Pancreas (tissue), 10 donors: ENCODE data around the gene GPR152. TPM values are rescaled to one million over a fixed set of nuclear protein-coding genes. Genes with fewer than 3 reads are reported as not detected.

Experiments used
- ATAC-seq, 4 donors: fragments of 200-7000 bp; cut with Tn5 transposase; one replicate each; pipeline versions ENCODE4 v1.8.0 to v1.9.1; 2020; ENCODE audit warnings: mild to moderate bottlenecking in 4 of 4, moderate library complexity in 4 of 4
- DNase-seq, 6 donors: peaks; one replicate each; pipeline ENCODE4 v3.0.0-alpha.2; 2020
- FAIRE-seq: peaks from 2 replicates; lab custom pipeline; 2012; peaks lifted over from hg19 to GRCh38; lab: Jason Lieb, UNC
- H3K27ac ChIP-seq, 4 donors: fragments of 200-600 bp; sonication (generic); 1 replicate in 3 of 4; 2 replicates in 1 of 4; pipeline versions ENCODE4 v1.5.0 to v1.8.0; 2020
- H3K27me3 ChIP-seq, 4 donors: fragments of 200-600 bp; one replicate each; pipeline ENCODE4 v1.8.0; 2021
- H3K36me3 ChIP-seq, 3 donors: fragments of 200-600 bp; sonication (generic) in 1 of 3; one replicate each; pipeline versions ENCODE4 v1.5.0 to v1.8.0; 2020 to 2021
- H3K4me1 ChIP-seq, 3 donors: fragments of 200-600 bp; one replicate each; pipeline ENCODE4 v1.8.0; 2021
- H3K4me3 ChIP-seq, 4 donors: fragments of 200-600 bp; sonication (generic) in 2 of 4; one replicate each; pipeline versions ENCODE4 v1.5.0 to v1.8.0; 2020 to 2021
- H3K9me3 ChIP-seq, 4 donors: fragments of 200-600 bp; one replicate each; pipeline ENCODE4 v1.8.0; 2021
- WGBS, 2 donors: extraction: QIAGEN DNeasy Blood & Tissue Kit; methylation state at CpG; one replicate each; pipeline ENCODE4 v1.1.7; 2013; 5-methylcytosine and 5-hydroxymethylcytosine counted together
- intact Hi-C, 3 donors: fragments of 100-400 bp; cut with DNase I; formaldehyde crosslinking; loops; one replicate each; pipeline versions ENCODE4 v1.11.1 to v1.14.2; 2022
- polyA plus RNA-seq, 2 donors: library from polyadenylated mRNA; stranded (reverse); fragments of 200-250 nt; gene quantifications; one replicate each; pipeline ENCODE4 v1.2.3, GENCODE V29; 2013
- total RNA-seq, 6 donors: library from RNA; stranded (reverse); fragmentation: NEBNext Ultra II Directional in 4 of 6; extraction: Animal tissue kit (Norgen Biotek cat#: 25700) in 4 of 6; gene quantifications; one replicate each; pipeline versions ENCODE4 v1.2.1 to v1.2.4, GENCODE V29; 2021 to 2023
- TF ChIP-seq, protein P1 (sequence below), 4 donors: fragments of 200-600 bp; sonication (generic) in 3 of 4; IDR thresholded peaks; one replicate each; pipeline versions ENCODE4 v1.5.0 to v1.8.0; 2021; ENCODE audit warnings: antibody characterized with exemption in 4 of 4
- donor health status: healthy with polysubstance abuse.
- donor health status: DM: no; HTN: no; CAD: no; lungs with moderate emphysema.
- donor health status: DM: no; HTN: no; CAD: no.
- donor health status: control.
- donor health status: control.
- donor health status: Bipolar disorder and iron deficiency.
- donor health status: DM: yes; HTN: yes; CAD: no.
- donor health status: DM: no; HTN: no; CAD: no.
- donor health status: DM: no; HTN: no; CAD: no.
- donor health status: DM: yes; HTN: yes; CAD: no.

Gene GPR152
- total and polyA plus RNA-seq, 8 donors, result not detected

DNA sequence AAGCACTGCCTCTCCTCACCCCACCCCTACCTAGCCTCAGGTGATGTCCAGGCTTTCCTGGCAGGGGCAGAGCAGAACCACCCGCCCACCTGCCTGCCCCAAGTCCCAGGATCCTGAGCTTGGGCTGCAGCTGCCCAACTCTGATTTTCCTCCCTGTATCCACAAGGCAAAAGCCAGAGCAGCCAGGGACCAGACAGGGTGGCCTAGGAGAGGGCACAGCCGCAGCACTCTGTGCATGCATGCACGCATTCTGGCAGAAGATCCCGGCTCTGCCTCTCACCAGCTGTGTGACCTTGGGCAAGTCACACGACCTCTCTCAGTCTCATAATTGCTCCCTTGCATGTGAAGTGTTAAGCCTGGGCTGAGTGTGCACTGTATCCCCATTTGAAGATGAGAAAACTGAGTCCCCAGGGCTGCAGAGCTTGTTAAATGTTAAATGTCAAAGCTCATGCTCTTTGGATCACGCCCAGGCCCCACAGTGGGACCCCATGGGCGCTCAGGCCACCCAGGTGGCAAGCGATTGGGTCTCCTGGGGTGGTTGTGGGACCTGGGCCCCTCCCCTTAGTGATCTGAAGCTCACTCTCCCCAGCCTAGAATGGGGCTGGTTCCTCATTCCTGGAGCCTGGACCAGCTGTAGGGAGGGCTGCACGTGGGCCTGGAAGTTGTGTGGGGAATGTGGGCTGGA lies 39.9 kb downstream of the GPR152 start:
- Histone ChIP-seq H3K4me1 (peaks cover 0 to 2% (median 0%) of the 10 kb centered on the region in 3 donors), H3K36me3 (no peaks in the 10 kb centered on the region), H3K27ac (no peak overlapping the region), H3K4me3 (no peak overlapping the region), H3K27me3 (no peaks in the 10 kb centered on the region), H3K9me3 (no peaks in the 10 kb centered on the region)
- ATAC-seq (no peak), FAIRE-seq (no peak), DNase-seq (peak in 1 of 6 donors; percentile 68)
- intact Hi-C loops, result loop anchor here in 1 of 3 donors (10.0 kb wide), 1 partner anchor 92 kb away; the partner anchor contains the start of genes CDK2AP2 and PITPNM1
- TF ChIP-seq, protein P1, sequence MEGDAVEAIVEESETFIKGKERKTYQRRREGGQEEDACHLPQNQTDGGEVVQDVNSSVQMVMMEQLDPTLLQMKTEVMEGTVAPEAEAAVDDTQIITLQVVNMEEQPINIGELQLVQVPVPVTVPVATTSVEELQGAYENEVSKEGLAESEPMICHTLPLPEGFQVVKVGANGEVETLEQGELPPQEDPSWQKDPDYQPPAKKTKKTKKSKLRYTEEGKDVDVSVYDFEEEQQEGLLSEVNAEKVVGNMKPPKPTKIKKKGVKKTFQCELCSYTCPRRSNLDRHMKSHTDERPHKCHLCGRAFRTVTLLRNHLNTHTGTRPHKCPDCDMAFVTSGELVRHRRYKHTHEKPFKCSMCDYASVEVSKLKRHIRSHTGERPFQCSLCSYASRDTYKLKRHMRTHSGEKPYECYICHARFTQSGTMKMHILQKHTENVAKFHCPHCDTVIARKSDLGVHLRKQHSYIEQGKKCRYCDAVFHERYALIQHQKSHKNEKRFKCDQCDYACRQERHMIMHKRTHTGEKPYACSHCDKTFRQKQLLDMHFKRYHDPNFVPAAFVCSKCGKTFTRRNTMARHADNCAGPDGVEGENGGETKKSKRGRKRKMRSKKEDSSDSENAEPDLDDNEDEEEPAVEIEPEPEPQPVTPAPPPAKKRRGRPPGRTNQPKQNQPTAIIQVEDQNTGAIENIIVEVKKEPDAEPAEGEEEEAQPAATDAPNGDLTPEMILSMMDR (IDR thresholded peaks at IDR 0.05), result no peak
- 33 to 43% methylated on average over 9 of the region's 9 CpGs for WGBS, 2 donors

DNA sequence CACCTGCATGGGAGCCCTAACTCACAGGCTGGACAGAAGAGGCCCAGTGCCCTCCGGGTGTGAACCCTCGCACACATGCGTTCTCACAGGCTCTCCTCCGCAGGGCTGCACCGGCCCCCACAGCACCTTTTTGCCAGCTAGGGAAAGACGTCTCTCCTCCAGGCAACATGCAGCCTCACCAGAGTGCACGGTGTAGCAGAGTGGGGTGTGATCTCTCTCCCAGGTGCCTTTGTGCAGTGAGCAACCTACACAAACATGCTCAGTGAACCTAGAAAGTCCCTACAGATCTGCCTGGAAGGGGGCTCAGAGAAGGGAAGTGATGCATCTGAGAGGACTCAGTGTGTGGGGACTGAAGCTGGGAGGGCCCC lies 40.8 kb downstream of the GPR152 start:
- Histone ChIP-seq H3K4me3 (no peak overlapping the region), H3K27ac (no peak overlapping the region), H3K9me3 (no peaks in the 10 kb centered on the region), H3K4me1 (peaks cover 0 to 2% (median 0%) of the 10 kb centered on the region in 3 donors), H3K27me3 (no peaks in the 10 kb centered on the region), H3K36me3 (no peaks in the 10 kb centered on the region)
- intact Hi-C loops, result loop anchor here in 1 of 3 donors (10.0 kb wide), 1 partner anchor 93 kb away; the partner anchor contains the start of genes CDK2AP2 and PITPNM1
- 40 to 42% methylated on average over 7 of the region's 7 CpGs for WGBS, 2 donors
- TF ChIP-seq, protein P1 (IDR thresholded peaks at IDR 0.05), result no peak
- no peak for ATAC-seq
- no peak for FAIRE-seq
- peak in 1 of 6 donors; percentile 49 for DNase-seq

DNA sequence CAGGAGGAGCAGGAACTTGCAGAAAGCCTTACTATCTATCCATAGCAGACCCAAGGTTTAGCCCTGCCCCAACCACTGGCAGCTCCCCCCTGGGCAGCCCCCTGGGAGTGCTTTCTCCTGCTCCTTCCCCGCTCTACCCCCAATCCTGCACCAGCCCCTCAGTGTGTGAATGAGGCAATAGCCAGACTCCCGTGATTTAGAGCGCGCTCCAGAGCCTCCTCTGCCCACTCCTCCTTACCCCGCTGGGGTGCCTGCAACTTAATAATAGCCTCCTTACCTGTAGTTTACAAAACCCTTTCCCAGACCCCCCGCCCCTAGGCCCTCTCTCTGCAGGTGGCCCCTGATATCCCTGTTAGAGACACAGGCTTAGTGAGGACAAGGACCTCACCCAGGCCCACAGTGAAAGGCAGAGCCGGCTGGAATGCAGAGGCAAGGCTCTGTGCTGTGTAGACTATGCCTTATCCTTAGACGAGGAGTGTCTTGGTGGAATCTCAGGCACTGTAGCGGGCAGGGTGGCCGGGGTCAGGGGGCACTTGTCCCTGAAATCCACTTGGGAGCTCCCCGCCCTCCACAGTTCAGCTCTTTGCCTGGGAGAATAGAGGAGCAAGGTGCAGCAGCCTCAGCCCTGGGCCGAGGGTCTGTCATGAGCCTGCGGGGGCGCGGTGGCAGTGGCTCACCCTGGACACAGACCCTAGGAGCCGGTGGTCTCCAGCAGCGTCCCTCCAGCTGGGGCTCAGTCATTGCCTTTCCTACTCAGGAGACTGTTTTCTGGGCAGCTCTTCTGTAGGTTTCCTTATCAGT lies 41.3 kb downstream of the GPR152 start:
- DNase-seq (peak in 1 of 6 donors; percentile 49), ATAC-seq (no peak), FAIRE-seq (no peak)
- no peak overlapping the region for H3K4me3 ChIP-seq
- no peaks in the 10 kb centered on the region for H3K27me3 ChIP-seq
- intact Hi-C loops, result loop anchor here in 1 of 3 donors (10.0 kb wide), 1 partner anchor 94 kb away; the partner anchor contains the start of genes CDK2AP2 and PITPNM1
- TF ChIP-seq, protein P1 (IDR thresholded peaks at IDR 0.05), result no peak
- WGBS, 2 donors, result 62 to 75% methylated on average over 16 to 17 of the region's 17 CpGs
- H3K27ac ChIP-seq, result no peak overlapping the region
- no peaks in the 10 kb centered on the region for H3K36me3 ChIP-seq
- H3K4me1 ChIP-seq, result peaks cover 0 to 2% (median 0%) of the 10 kb centered on the region in 3 donors
- no peaks in the 10 kb centered on the region for H3K9me3 ChIP-seq

DNA sequence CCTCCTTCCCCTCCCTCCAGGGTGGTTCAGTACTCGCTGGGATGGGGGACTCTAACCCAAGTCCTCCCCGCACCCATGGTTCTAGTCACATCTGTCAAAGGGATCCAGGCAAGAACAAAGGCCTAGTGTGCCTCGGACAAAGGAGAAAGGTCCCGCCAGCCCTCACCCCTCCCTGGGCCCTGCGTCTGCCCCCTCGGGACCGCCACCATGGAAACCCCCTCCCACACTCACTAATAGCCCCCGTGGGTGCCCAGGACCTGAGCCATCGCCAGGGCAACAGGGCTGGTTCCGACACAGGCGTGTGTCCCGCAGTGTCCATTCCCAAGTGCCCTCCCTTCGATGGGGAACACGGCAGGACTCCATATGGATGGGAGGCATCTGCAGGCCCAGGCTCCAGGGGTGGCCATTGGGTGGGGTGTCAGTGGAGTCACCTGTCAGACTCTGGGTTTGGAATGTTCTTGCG lies 42.1 kb downstream of the GPR152 start:
- intact Hi-C loops, result loop anchor here in 1 of 3 donors (10.0 kb wide), 1 partner anchor 94 kb away; the partner anchor contains the start of genes CDK2AP2 and PITPNM1
- WGBS, 2 donors, result 43 to 52% methylated on average over 13 to 15 of the region's 15 CpGs
- Histone ChIP-seq H3K9me3 (no peaks in the 10 kb centered on the region), H3K27ac (no peak overlapping the region), H3K4me3 (no peak overlapping the region), H3K36me3 (no peaks in the 10 kb centered on the region), H3K27me3 (no peaks in the 10 kb centered on the region), H3K4me1 (peaks cover 0 to 2% (median 0%) of the 10 kb centered on the region in 3 donors)
- FAIRE-seq (no peak), ATAC-seq (no peak), DNase-seq (peak in 1 of 6 donors; percentile 70)
- TF ChIP-seq, protein P1 (IDR thresholded peaks at IDR 0.05), result no peak
